Fibroblast of skin of left quadriceps (primary cell): ENCODE results near the gene PKN2.

ENCODE experiments used
- DNase-seq, 2 experiments: peaks; one replicate each; pipeline ENCODE4 v3.0.0-alpha.2; 2013; ENCODE audit warnings: low read depth in 2 of 2

Gene PKN2

GRCh38 chr1:88683541-88684481 lies at the start of gene PKN2:
TSS of gene PKN2 (plus strand) at chr1:88684273. CDS start at chr1:88684581, 308 bp downstream.
- DNase-seq: peak; percentile 98

- DNase-seq: no peak
Observed at GRCh38 chr1:88634538-88634937, 49.5 kb upstream of the PKN2 start.

GRCh38 chr1:88640060-88640459 lies 44.0 kb upstream of the PKN2 start:
- DNase-seq: no peak

GRCh38 chr1:88645886-88646285 lies 38.2 kb upstream of the PKN2 start:
- no peak for DNase-seq

- no peak for DNase-seq
Observed at GRCh38 chr1:88646476-88647248, 37.4 kb upstream of the PKN2 start.

- DNase-seq: no peak
Observed at GRCh38 chr1:88647249-88647645, 36.8 kb upstream of the PKN2 start.

- DNase-seq: no peak
Observed at GRCh38 chr1:88647749-88648415, 36.2 kb upstream of the PKN2 start.

- DNase-seq: no peak
Observed at GRCh38 chr1:88648706-88649105, 35.4 kb upstream of the PKN2 start.

- DNase-seq: no peak
Observed at GRCh38 chr1:88649932-88650331, 34.1 kb upstream of the PKN2 start.

GRCh38 chr1:88650676-88651418 lies 33.2 kb upstream of the PKN2 start:
- peak in 1 of 2 experiments; percentile 7 for DNase-seq

GRCh38 chr1:88655140-88655539 lies 28.9 kb upstream of the PKN2 start:
- DNase-seq: no peak

GRCh38 chr1:88655685-88656299 lies 28.3 kb upstream of the PKN2 start:
- peak; percentile 4 to 11 for DNase-seq

GRCh38 chr1:88658419-88658818 lies 25.7 kb upstream of the PKN2 start:
- DNase-seq: no peak

GRCh38 chr1:88659552-88659951 lies 24.5 kb upstream of the PKN2 start:
- no peak for DNase-seq

- DNase-seq: no peak
Observed at GRCh38 chr1:88661188-88661587, 22.9 kb upstream of the PKN2 start.

- no peak for DNase-seq
Observed at GRCh38 chr1:88661951-88662699, 21.9 kb upstream of the PKN2 start.

GRCh38 chr1:88662723-88663122 lies 21.4 kb upstream of the PKN2 start:
- DNase-seq: no peak

GRCh38 chr1:88668405-88668804 lies 15.7 kb upstream of the PKN2 start:
- no peak for DNase-seq

- DNase-seq: no peak
Observed at GRCh38 chr1:88670462-88670861, 13.6 kb upstream of the PKN2 start.

- no peak for DNase-seq
Observed at GRCh38 chr1:88673446-88673845, 10.6 kb upstream of the PKN2 start.
